Adrenal gland (tissue), 12 donors: ENCODE results near the gene PES1. TPM values are rescaled to one million over a fixed set of nuclear protein-coding genes. Genes with fewer than 3 reads are reported as not detected.
"Not testable (repeated sequence)": the region's sequence is repeated elsewhere in the genome, so short reads cannot be mapped to it uniquely, and the experiment has no call there.

Source experiments
- DNase-seq, 7 donors: peaks; one replicate each; pipeline ENCODE4 v3.0.0-alpha.2; 2019 to 2020
- H3K27ac ChIP-seq, 5 donors: fragments of 200-600 bp; sonication (generic) in 4 of 5; 1 replicate in 3 of 5; 2 replicates in 2 of 5; pipeline versions ENCODE4 v1.5.1 to v1.8.0; 2016 to 2020; ENCODE audit warnings: mild to moderate bottlenecking in 1 of 5
- H3K27me3 ChIP-seq: fragments of 200-600 bp; 2 replicates; pipeline ENCODE4 v1.8.0; 2021
- H3K36me3 ChIP-seq, 2 donors: fragments of 200-600 bp; replicated peaks in 1 of 2; 1 replicate in 1 of 2; 2 replicates in 1 of 2; pipeline versions ENCODE4 v1.5.1 to v1.8.0; 2018 to 2022
- H3K4me1 ChIP-seq, 2 donors: fragments of 200-600 bp; replicated peaks in 1 of 2; 1 replicate in 1 of 2; 2 replicates in 1 of 2; pipeline versions ENCODE4 v1.5.1 to v1.8.0; 2018 to 2021
- H3K4me3 ChIP-seq, 4 donors: fragments of 200-600 bp; sonication (generic) in 3 of 4; one replicate each; pipeline ENCODE4 v1.5.1; 2016 to 2018
- H3K9me3 ChIP-seq, 3 donors: fragments of 200-600 bp; sonication (generic) in 1 of 3; replicated peaks in 1 of 3; 1 replicate in 2 of 3; 2 replicates in 1 of 3; pipeline versions ENCODE4 v1.5.1 to v1.8.0; 2016 to 2021
- POLR2A ChIP-seq, 2 donors: fragments of 450-650 bp; IDR thresholded peaks; one replicate each; pipeline ENCODE4 v1.6.1; 2017; ENCODE audit warnings: antibody characterized with exemption in 2 of 2, mild to moderate bottlenecking in 2 of 2, moderate library complexity in 1 of 2
- WGBS, 4 donors: extraction: QIAGEN DNeasy Blood & Tissue Kit in 2 of 4; methylation state at CpG; one replicate each; pipeline versions ENCODE4 v1.1.5 to v1.1.7; 2013 to 2017; 5-methylcytosine and 5-hydroxymethylcytosine counted together
- intact Hi-C, 2 donors: fragments of 100-400 bp; cut with DNase I; formaldehyde crosslinking; loops; one replicate each; pipeline versions ENCODE4 v1.14.1 to v1.15.0; 2022 to 2023
- polyA plus RNA-seq, 3 donors: library from polyadenylated mRNA; stranded (reverse); fragments of 200-250 nt in 2 of 3; fragments of 350-450 nt in 1 of 3; fragmentation: Illumina TruSeq in 1 of 3; extraction: RNeasy Lipid Tissue Mini Kit (QIAGEN cat#74804) in 1 of 3; gene quantifications; one replicate each; pipeline ENCODE4 v1.2.3, GENCODE V29; 2013 to 2014
- total RNA-seq, 9 donors: library from RNA; depleted of rRNA in 4 of 9; stranded (reverse); fragments of >200 nt in 4 of 9; fragments of 120-200 nt in 1 of 9; fragmentation: NEBNext Ultra II Directional in 1 of 9; extraction: Animal tissue kit (Norgen Biotek cat#: 25700) in 1 of 9; gene quantifications; one replicate each; pipeline versions ENCODE4 v1.1.0 to v1.2.4, GENCODE V29; 2013 to 2023
- TF ChIP-seq, protein P1 (sequence below), 6 experiments: fragments of 450-650 bp in 4 of 6; fragments of 200-600 bp in 2 of 6; sonication (generic) in 1 of 6; IDR thresholded peaks; 1 replicate in 5 of 6; 2 replicates in 1 of 6; pipeline versions ENCODE4 v1.5.1 to v1.8.0; 2016 to 2021; ENCODE audit warnings: antibody characterized with exemption in 6 of 6, mild to moderate bottlenecking in 2 of 6, moderate library complexity in 1 of 6
- donor health status: healthy with polysubstance abuse.
- donor health status: Bipolar disorder and iron deficiency.
- donor health status: DM: yes; HTN: yes; CAD: no.
- donor health status: DM: no; HTN: no; CAD: no.
- donor health status: DM: no; HTN: no; CAD: no.
- donor health status: DM: yes; HTN: yes; CAD: no.

Gene PES1
- total and polyA plus RNA-seq, 12 donors = 46.0 to 117 (median 66.0) TPM

DNA sequence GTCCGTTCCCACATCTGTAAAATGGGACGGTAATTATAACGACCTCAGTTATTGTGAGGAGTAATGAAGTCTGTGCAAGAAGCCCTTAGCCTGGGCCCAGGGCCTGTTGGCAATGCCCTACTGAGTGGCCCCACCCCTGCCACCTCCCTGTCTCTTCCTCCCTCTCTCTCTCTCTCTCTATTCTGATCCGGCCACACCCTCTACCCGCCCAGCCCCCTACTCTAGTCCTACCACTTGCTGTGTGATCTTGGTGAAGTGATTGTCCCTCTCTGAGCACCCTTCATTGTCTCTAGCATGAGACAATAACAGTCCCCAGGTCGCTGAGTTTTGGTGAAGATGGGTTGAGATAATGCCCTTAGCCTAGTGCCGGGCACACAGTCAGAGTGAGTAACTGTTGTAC is 37.7 kb downstream of the PES1 start:
- no peaks in the 10 kb centered on the region for H3K36me3 ChIP-seq
- TF ChIP-seq POLR2A (IDR thresholded peaks at IDR 0.05) = no peak
- TF ChIP-seq, protein P1, sequence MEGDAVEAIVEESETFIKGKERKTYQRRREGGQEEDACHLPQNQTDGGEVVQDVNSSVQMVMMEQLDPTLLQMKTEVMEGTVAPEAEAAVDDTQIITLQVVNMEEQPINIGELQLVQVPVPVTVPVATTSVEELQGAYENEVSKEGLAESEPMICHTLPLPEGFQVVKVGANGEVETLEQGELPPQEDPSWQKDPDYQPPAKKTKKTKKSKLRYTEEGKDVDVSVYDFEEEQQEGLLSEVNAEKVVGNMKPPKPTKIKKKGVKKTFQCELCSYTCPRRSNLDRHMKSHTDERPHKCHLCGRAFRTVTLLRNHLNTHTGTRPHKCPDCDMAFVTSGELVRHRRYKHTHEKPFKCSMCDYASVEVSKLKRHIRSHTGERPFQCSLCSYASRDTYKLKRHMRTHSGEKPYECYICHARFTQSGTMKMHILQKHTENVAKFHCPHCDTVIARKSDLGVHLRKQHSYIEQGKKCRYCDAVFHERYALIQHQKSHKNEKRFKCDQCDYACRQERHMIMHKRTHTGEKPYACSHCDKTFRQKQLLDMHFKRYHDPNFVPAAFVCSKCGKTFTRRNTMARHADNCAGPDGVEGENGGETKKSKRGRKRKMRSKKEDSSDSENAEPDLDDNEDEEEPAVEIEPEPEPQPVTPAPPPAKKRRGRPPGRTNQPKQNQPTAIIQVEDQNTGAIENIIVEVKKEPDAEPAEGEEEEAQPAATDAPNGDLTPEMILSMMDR (IDR thresholded peaks at IDR 0.05) = no peak
- H3K27ac ChIP-seq = no peak overlapping the region
- DNase-seq = no peak
- no peaks in the 10 kb centered on the region for H3K4me1 ChIP-seq
- 56 to 85% (median 76%) methylated on average over 7 of the region's 7 CpGs for WGBS, 4 donors
- no peak overlapping the region for H3K4me3 ChIP-seq
- no peaks in the 10 kb centered on the region for H3K9me3 ChIP-seq
- intact Hi-C loops = no loop called here
- no peaks in the 10 kb centered on the region for H3K27me3 ChIP-seq

DNA sequence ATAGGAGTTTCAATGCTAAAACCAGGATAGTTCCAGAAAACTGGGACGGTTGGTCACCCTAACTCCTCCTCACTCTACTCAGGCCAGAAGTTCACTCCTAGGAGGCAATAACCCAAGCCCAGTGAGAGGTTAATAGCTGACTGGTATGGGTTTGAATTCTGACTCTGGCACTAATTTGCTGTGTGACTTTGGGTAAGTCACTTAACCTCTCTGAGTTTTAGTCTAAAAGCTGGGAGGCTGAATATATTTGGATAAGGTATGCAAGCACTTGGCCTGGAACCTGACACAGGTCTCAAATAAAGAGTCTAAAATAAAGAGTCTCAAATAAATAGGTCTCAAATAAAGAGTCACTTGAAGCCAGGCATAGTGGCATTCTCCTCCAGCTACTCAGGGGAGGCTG is 39.0 kb downstream of the PES1 start:
- TF ChIP-seq, protein P1 (IDR thresholded peaks at IDR 0.05) = no peak
- TF ChIP-seq POLR2A (IDR thresholded peaks at IDR 0.05) = no peak
- no peak overlapping the region for H3K4me3 ChIP-seq
- H3K27me3 ChIP-seq = no peaks in the 10 kb centered on the region
- H3K9me3 ChIP-seq = no peaks in the 10 kb centered on the region
- WGBS, 4 donors = 0 to 91% (median 60%) methylated on average over 1 of the region's 1 CpG
- no peaks in the 10 kb centered on the region for H3K36me3 ChIP-seq
- intact Hi-C loops = no loop called here
- no peaks in the 10 kb centered on the region for H3K4me1 ChIP-seq
- H3K27ac ChIP-seq = no peak overlapping the region
- no peak for DNase-seq

DNA sequence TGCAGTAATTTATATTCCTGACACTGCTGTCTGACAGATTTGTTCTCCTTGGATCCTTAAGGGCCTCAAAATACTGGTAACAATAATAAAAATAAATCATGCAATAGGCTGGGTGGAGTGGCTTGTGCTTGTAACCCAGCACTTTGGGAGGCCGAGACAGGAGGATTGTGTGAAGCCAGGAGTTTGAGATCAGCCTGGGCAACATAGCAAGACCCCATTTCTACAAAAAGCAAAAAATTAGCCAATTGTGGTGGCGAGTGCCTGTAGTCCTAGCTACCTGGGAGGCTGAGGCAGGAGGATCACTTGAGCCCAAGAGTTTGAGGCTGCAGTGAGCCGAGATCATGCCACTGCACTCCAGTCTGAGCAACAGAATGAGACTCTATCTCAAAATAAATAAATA is 39.9 kb downstream of the PES1 start:
- H3K27me3 ChIP-seq, intact Hi-C loops, H3K27ac ChIP-seq, DNase-seq, H3K36me3 ChIP-seq, H3K4me3 ChIP-seq, H3K9me3 ChIP-seq, H3K4me1 ChIP-seq: not testable (repeated sequence)
- 80 to 96% (median 88%) methylated on average over 3 of the region's 3 CpGs for WGBS, 4 donors

DNA sequence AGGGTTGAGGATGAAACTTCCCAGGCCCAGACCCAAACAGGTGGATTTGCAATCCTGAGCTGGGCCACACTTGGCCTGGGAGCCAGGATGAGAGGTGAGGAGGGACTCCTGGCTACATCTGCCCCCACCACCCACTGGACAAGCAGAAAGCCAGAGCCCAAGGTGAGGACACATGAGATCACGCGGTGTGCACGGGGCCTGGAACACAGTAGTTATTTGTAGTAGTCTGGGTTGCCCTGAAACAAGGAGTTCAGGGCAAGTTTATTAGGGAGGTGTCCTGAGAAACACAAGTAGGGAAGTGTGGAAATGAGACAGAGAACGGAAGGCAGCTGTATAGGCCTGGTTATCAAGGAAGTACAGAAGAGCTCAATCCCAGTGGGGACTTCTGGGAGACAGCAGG is 44.5 kb downstream of the PES1 start:
- Histone ChIP-seq H3K27me3 (no peaks in the 10 kb centered on the region), H3K4me3 (no peak overlapping the region), H3K27ac (no peak overlapping the region), H3K36me3 (no peaks in the 10 kb centered on the region), H3K4me1 (peaks cover 0 to 6% of the 10 kb centered on the region in 2 donors), H3K9me3 (no peaks in the 10 kb centered on the region)
- intact Hi-C loops = no loop called here
- WGBS, 4 donors = 77 to 94% (median 90%) methylated on average over 4 of the region's 4 CpGs
- TF ChIP-seq, protein P1 (IDR thresholded peaks at IDR 0.05) = no peak
- TF ChIP-seq POLR2A (IDR thresholded peaks at IDR 0.05) = no peak
- DNase-seq = no peak

DNA sequence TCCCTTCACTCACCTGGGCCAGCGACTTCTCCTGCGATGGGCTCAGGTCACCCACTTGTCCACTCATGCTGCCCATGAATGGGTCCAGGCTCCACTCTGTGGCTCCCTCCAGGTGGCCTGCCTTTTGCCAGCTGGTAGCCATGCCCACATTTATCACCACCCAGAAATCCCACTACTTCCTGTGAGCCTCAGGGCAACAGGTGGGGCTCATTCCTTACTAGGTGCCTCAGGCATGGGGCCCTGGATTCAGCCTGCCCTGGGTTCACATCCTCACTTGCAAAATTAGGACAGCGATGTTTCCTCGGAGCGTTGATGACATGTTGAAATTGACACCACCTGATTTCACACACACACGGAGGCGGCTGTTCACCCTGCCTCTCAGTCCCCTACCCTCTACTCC is 45.1 kb downstream of the PES1 start, which contains the start of gene SEC14L6:
TSS of gene SEC14L6 (minus strand) at position 126 of the 400 bp plus-strand sequence. CDS start at position 67, 59 bp downstream.
- H3K9me3 ChIP-seq = no peaks in the 10 kb centered on the region

More for the DNA sequence above, 45.1 kb downstream of the PES1 start, which contains the start of gene SEC14L6:
- DNase-seq = no peak
- Histone ChIP-seq H3K4me3 (no peak within 1 kb of the TSS), H3K4me1 (peaks cover 0 to 8% of the 10 kb centered on the region in 2 donors), H3K27me3 (no peaks in the 10 kb centered on the region), H3K27ac (no peak within 1 kb of the TSS), H3K36me3 (no peaks in the 10 kb centered on the region)
- TF ChIP-seq, protein P1 (IDR thresholded peaks at IDR 0.05) = no peak
- no peak for TF ChIP-seq POLR2A (IDR thresholded peaks at IDR 0.05)
- intact Hi-C loops = no loop called here
- WGBS, 4 donors = 87 to 95% (median 94%) methylated on average over 7 of the region's 7 CpGs
